IgD-negative memory B cell (primary cell): Measurements from ENCODE around the gene ANKH. TPM values are rescaled to one million over a fixed set of nuclear protein-coding genes. Genes with fewer than 3 reads are reported as not detected.

Experiments
- polyA plus RNA-seq: library from polyadenylated mRNA; unstranded; fragments of 300-500 nt; fragmentation: Illumina TruSeq; gene quantifications from one replicate; pipeline ENCODE4 v1.2.3, GENCODE V29; 2021

The ANKH gene
- polyA plus RNA-seq, 1 donor from 2014 or later = 18.4 TPM

Other genes starting within 250 kb of the ANKH start
- gene OTULIN, start 207.1 kb downstream of the ANKH start, polyA plus RNA-seq = 20.9 TPM